ENCODE data around the gene GHRL.

GHRL gene

DNA sequence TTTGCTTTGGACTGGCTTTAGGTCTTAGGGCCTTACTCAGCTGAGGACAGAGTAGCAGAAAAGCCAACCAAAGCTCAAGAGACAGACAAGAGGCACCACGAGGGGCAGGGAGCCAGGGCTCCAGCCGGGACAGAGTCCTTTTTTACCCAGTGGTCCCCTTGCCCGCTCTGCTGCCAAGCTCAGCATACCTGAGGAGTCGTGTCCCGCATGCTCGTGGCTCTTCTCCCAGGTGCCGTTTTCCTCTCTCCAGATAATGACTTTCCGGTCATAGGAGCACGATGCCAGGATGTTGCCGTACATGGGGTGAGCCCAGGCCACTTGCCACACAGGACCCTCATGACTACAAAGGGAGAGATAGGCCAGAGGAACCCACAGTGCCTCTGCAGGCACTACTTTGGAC lies 19.6 kb upstream of the GHRL start:
- Histone ChIP-seq H3K4me3 (ENCODE audit: low read length) (no peak overlapping the region), H3K27ac (ENCODE audit: low read depth, low read length) (no peak overlapping the region), H3K9ac (ENCODE audit: low read depth, low read length) (no peak overlapping the region), H3K27me3 (ENCODE audit: insufficient read depth, low read length) (no peaks in the 10 kb centered on the region), H3K9me3 (ENCODE audit: insufficient read depth, low read depth, low read length) (no peaks in the 10 kb centered on the region), H3K4me1 (ENCODE audit: insufficient read depth, low read length) (no peaks in the 10 kb centered on the region), H3K36me3 (ENCODE audit: insufficient read depth, low read length) (peaks cover 98% of the 10 kb centered on the region)
- WGBS = 95% methylated on average over 10 of the region's 10 CpGs

DNA sequence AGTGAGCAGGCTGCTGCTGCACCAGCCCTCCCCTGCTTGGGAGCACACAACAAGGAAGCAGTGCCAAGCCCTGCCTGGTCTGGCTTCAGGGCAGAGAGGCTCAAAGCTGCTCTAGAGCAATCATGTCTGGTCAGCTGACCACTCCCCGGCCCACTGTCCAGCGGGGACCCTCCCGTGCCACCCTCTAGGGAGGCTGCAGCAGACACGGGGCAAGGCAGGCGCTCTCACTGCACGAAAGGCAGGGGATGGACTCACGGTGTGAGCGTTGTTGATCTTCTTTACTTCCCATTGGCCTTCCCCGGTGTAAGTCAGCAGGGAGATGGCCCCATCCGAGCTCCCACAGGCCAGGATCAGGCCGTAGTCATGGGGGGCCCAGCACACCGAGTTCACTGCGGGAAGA lies 19.0 kb upstream of the GHRL start:
- Histone ChIP-seq H3K4me3 (ENCODE audit: low read length) (no peak overlapping the region), H3K4me1 (ENCODE audit: insufficient read depth, low read length) (no peaks in the 10 kb centered on the region), H3K9me3 (ENCODE audit: insufficient read depth, low read depth, low read length) (no peaks in the 10 kb centered on the region), H3K27me3 (ENCODE audit: insufficient read depth, low read length) (no peaks in the 10 kb centered on the region), H3K27ac (ENCODE audit: low read depth, low read length) (no peak overlapping the region), H3K9ac (ENCODE audit: low read depth, low read length) (no peak overlapping the region), H3K36me3 (ENCODE audit: insufficient read depth, low read length) (peaks cover 98% of the 10 kb centered on the region)
- 94% methylated on average over 13 of the region's 13 CpGs for WGBS

DNA sequence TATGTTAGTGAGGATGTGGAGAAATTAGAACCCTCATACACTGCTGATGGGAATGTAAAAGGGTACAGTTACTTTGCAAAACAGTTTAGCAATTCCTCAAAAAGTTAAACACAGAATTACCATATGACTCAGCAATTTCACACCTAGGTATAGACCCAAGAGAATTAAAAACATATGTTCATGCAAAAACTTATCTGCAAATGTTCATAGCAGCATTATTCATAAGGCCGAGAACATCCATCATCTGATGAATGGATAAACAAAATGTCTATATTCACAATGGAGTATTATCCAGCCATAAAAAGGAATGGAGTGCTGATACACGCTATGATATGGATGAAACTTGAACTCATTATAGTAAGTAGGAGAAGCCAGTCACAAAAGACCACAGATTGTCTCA lies 17.8 kb upstream of the GHRL start:
- Histone ChIP-seq H3K9me3 (ENCODE audit: insufficient read depth, low read depth, low read length) (no peaks in the 10 kb centered on the region), H3K9ac (ENCODE audit: low read depth, low read length) (no peak overlapping the region), H3K36me3 (ENCODE audit: insufficient read depth, low read length) (peaks cover 98% of the 10 kb centered on the region), H3K27ac (ENCODE audit: low read depth, low read length) (no peak overlapping the region), H3K27me3 (ENCODE audit: insufficient read depth, low read length) (no peaks in the 10 kb centered on the region), H3K4me3 (ENCODE audit: low read length) (no peak overlapping the region), H3K4me1 (ENCODE audit: insufficient read depth, low read length) (no peaks in the 10 kb centered on the region)
- WGBS = 100% methylated on average over 1 of the region's 2 CpGs

DNA sequence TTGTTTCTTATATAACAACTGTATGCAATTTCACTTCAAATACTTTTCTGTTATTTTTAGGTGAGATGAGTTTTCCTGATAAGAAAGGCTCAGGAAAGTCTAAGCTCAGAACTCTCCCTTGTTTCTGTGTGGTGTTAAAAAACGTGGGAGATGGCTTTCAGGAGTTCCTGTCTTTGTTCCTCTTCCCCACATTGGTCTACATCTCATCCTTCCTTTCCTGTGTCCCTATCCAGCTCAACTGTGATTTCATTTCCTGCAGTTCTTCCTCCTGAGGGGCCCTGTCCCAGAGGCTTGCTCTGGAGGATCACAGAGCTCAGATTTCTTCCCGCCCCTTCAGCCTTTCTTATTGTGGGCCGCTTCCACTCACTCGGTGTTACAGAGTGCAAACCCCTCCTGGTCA lies 17.0 kb upstream of the GHRL start:
- Histone ChIP-seq H3K4me1 (ENCODE audit: insufficient read depth, low read length) (no peaks in the 10 kb centered on the region), H3K36me3 (ENCODE audit: insufficient read depth, low read length) (peaks cover 100% of the 10 kb centered on the region), H3K9me3 (ENCODE audit: insufficient read depth, low read depth, low read length) (no peaks in the 10 kb centered on the region), H3K9ac (ENCODE audit: low read depth, low read length) (no peak overlapping the region), H3K27ac (ENCODE audit: low read depth, low read length) (no peak overlapping the region), H3K4me3 (ENCODE audit: low read length) (no peak overlapping the region), H3K27me3 (ENCODE audit: insufficient read depth, low read length) (no peaks in the 10 kb centered on the region)
- 87% methylated on average over 4 of the region's 4 CpGs for WGBS

DNA sequence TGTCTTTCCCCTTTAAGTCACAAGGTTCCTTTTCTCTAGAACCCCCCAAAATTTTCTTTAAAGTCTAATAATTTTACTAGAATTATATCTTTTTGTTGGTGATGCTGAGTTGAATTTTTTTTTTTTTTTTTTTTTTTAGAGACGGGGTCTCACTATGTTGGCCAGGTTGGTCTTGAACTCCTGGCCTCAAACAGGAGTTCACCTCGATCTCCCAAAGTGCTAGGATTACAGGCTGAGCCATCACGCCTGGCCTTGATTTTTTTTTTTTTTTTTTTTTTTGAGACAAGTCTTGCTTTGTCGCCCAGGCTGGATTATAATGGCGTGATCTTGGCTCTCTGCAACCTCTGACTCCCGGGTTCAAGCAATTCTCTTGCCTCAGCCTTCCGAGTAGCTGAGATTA lies 15.9 kb upstream of the GHRL start:
- WGBS = 93% methylated on average over 7 of the region's 7 CpGs
- H3K4me3 ChIP-seq (ENCODE audit: low read length) = no peak overlapping the region

DNA sequence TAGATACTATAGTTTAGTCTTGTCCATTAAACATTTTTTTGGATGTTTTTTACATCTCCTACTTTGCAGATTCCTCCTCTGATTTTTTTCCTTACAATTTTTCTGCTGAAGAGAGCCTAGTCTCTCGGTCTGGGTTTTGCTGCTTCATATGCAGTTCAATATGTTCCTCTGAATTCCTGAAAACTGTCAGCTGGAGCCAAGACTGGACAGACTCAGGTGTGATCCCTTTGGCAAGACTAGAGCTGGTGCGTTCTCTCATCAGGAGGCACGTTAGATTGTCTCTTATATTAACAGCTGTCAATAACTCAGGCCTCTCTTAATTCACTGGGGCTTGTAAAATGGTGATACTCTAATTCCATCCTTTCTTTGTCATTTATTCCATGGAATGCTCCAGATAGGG lies 13.4 kb upstream of the GHRL start:
- no peaks in the 10 kb centered on the region for H3K9me3 ChIP-seq (ENCODE audit: insufficient read depth, low read depth, low read length)
- 92% methylated on average over 3 of the region's 3 CpGs for WGBS
- no peak overlapping the region for H3K9ac ChIP-seq (ENCODE audit: low read depth, low read length)
- H3K27ac ChIP-seq (ENCODE audit: low read depth, low read length) = no peak overlapping the region
- H3K4me3 ChIP-seq (ENCODE audit: low read length) = no peak overlapping the region
- no peaks in the 10 kb centered on the region for H3K4me1 ChIP-seq (ENCODE audit: insufficient read depth, low read length)
- peaks cover 100% of the 10 kb centered on the region for H3K36me3 ChIP-seq (ENCODE audit: insufficient read depth, low read length)
- H3K27me3 ChIP-seq (ENCODE audit: insufficient read depth, low read length) = no peaks in the 10 kb centered on the region

More for the DNA sequence above, 15.9 kb upstream of the GHRL start:
- Histone ChIP-seq H3K4me1 (ENCODE audit: insufficient read depth, low read length) (no peaks in the 10 kb centered on the region), H3K9me3 (ENCODE audit: insufficient read depth, low read depth, low read length) (no peaks in the 10 kb centered on the region), H3K36me3 (ENCODE audit: insufficient read depth, low read length) (peaks cover 100% of the 10 kb centered on the region), H3K9ac (ENCODE audit: low read depth, low read length) (no peak overlapping the region), H3K27me3 (ENCODE audit: insufficient read depth, low read length) (no peaks in the 10 kb centered on the region), H3K27ac (ENCODE audit: low read depth, low read length) (no peak overlapping the region)

DNA sequence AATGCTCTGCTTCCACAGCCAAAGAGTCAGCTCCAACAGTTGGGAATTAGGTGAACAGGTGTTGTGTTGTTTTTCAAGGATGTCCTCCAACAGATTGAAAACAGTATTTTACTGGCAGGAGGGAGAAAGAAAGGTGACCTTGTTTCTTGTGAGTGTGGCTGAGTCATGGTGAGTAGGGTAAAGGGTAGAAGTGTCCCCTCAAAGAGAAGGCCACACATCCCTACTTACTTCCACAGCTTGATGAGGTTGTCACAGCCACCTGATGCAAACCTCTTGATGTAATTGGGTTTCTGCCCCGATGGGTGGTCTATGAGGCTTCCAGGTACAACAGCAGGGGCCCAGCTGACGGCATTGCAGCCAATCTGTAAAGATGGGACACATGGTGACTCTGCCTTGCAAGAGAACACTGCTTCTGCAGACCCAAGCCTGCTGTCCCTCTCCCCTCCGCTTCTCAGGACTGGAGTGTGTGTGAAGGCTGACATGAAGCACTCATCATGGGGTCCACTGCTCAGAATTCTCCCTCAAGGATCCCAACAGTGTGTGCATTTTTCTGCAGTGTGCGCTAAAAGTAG lies 12.7 kb upstream of the GHRL start:
- 99% methylated on average over 4 of the region's 4 CpGs for WGBS
- Histone ChIP-seq H3K4me1 (ENCODE audit: insufficient read depth, low read length) (no peaks in the 10 kb centered on the region), H3K27ac (ENCODE audit: low read depth, low read length) (no peak overlapping the region), H3K4me3 (ENCODE audit: low read length) (no peak overlapping the region), H3K27me3 (ENCODE audit: insufficient read depth, low read length) (no peaks in the 10 kb centered on the region), H3K9me3 (ENCODE audit: insufficient read depth, low read depth, low read length) (no peaks in the 10 kb centered on the region), H3K36me3 (ENCODE audit: insufficient read depth, low read length) (peaks cover 100% of the 10 kb centered on the region), H3K9ac (ENCODE audit: low read depth, low read length) (no peak overlapping the region)

DNA sequence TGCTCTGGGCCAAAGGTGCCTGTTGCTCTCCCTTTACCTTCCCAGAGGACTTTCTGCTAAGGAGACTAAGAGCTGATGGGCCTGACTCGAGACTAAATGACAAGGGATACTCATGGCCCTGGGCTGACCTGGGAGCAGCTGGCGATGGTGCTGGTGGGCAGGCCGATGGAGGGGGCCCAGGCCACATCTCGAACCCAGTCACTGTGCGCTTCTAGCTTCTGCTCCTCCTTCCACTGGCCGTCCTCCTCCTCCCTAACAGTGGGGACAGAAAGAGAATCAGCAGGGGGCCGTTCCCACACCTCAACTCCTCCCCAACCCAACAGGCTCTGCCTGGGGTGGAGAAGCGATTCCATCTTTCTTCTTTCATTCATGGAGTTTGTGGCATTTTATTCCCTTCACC lies 12.2 kb upstream of the GHRL start:
- H3K36me3 ChIP-seq (ENCODE audit: insufficient read depth, low read length) = peaks cover 100% of the 10 kb centered on the region
- no peak overlapping the region for H3K27ac ChIP-seq (ENCODE audit: low read depth, low read length)
- H3K9ac ChIP-seq (ENCODE audit: low read depth, low read length) = no peak overlapping the region
- WGBS = 91% methylated on average over 8 of the region's 8 CpGs
- H3K27me3 ChIP-seq (ENCODE audit: insufficient read depth, low read length) = no peaks in the 10 kb centered on the region
- H3K9me3 ChIP-seq (ENCODE audit: insufficient read depth, low read depth, low read length) = no peaks in the 10 kb centered on the region
- H3K4me3 ChIP-seq (ENCODE audit: low read length) = no peak overlapping the region
- H3K4me1 ChIP-seq (ENCODE audit: insufficient read depth, low read length) = no peaks in the 10 kb centered on the region

DNA sequence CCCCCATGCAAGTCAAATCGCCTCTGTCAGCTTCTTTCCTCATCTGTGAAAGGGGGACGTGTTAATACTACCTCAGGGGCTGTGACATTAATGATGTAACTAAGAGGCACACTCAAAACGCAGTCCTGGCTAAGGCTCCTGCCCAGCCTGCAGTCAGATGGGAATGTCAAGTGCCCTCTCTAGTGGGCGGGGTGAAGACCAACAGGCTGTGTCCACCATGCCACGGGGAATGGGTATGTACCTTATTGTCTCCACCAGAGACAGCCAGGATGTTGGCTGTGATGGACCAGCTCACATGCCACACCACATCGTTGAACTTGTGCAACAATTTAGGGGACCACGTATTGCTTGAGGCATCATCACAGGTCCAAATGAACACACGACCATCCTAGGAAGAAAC lies 11.0 kb upstream of the GHRL start:
- H3K9ac ChIP-seq (ENCODE audit: low read depth, low read length) = no peak overlapping the region
- no peak overlapping the region for H3K27ac ChIP-seq (ENCODE audit: low read depth, low read length)
- H3K4me3 ChIP-seq (ENCODE audit: low read length) = no peak overlapping the region
- H3K27me3 ChIP-seq (ENCODE audit: insufficient read depth, low read length) = no peaks in the 10 kb centered on the region
- H3K4me1 ChIP-seq (ENCODE audit: insufficient read depth, low read length) = no peaks in the 10 kb centered on the region
- H3K36me3 ChIP-seq (ENCODE audit: insufficient read depth, low read length) = peaks cover 98% of the 10 kb centered on the region
- 86% methylated on average over 8 of the region's 8 CpGs for WGBS
- no peaks in the 10 kb centered on the region for H3K9me3 ChIP-seq (ENCODE audit: insufficient read depth, low read depth, low read length)

DNA sequence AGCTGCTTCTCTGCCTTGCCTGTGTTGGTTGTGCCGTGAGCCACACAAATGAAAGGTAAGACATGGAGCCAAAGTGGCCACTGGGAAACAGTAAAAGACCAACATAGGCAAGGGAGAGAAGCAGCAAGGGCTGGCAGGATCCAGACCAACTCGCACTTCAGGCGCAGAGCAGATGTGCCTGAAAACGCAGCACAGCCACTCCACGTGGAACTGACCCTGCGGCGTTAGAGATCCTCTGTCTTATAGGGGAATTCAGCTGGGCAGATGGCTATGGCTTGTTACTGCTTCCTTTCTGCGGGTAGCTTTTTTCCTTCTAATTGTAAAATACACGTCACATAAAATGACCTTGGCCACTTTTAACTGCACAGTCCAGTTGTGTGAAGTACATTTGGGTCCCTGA lies 10.4 kb upstream of the GHRL start:
- Histone ChIP-seq H3K27ac (ENCODE audit: low read depth, low read length) (no peak overlapping the region), H3K36me3 (ENCODE audit: insufficient read depth, low read length) (peaks cover 91% of the 10 kb centered on the region), H3K9me3 (ENCODE audit: insufficient read depth, low read depth, low read length) (no peaks in the 10 kb centered on the region), H3K27me3 (ENCODE audit: insufficient read depth, low read length) (no peaks in the 10 kb centered on the region), H3K4me3 (ENCODE audit: low read length) (no peak overlapping the region), H3K4me1 (ENCODE audit: insufficient read depth, low read length) (no peaks in the 10 kb centered on the region), H3K9ac (ENCODE audit: low read depth, low read length) (no peak overlapping the region)
- WGBS = 95% methylated on average over 9 of the region's 9 CpGs

DNA sequence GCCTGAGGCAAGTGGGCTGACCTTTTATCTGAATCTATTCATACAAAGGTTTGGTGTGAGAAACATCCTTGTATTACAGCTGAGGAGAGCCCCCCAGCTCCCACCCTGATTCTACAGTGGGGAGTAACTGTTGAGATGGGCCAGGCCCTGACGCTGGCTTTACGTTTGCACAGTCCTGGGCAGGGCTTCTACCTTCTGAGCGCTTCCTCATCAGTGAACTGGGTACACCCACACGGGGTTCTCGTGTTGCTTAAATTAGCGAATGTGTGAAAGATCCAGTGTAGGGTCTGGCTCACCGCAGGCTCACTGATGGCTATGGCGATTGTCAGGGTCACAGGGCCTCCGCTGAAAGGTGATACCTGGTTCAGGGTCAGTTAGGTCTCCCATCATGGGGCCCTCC lies 7.3 kb upstream of the GHRL start:
- Histone ChIP-seq H3K27me3 (ENCODE audit: insufficient read depth, low read length) (no peaks in the 10 kb centered on the region), H3K27ac (ENCODE audit: low read depth, low read length) (no peak overlapping the region), H3K9ac (ENCODE audit: low read depth, low read length) (no peak overlapping the region), H3K36me3 (ENCODE audit: insufficient read depth, low read length) (peaks cover 65% of the 10 kb centered on the region), H3K4me1 (ENCODE audit: insufficient read depth, low read length) (no peaks in the 10 kb centered on the region), H3K4me3 (ENCODE audit: low read length) (no peak overlapping the region), H3K9me3 (ENCODE audit: insufficient read depth, low read depth, low read length) (no peaks in the 10 kb centered on the region)
- 92% methylated on average over 9 of the region's 9 CpGs for WGBS

DNA sequence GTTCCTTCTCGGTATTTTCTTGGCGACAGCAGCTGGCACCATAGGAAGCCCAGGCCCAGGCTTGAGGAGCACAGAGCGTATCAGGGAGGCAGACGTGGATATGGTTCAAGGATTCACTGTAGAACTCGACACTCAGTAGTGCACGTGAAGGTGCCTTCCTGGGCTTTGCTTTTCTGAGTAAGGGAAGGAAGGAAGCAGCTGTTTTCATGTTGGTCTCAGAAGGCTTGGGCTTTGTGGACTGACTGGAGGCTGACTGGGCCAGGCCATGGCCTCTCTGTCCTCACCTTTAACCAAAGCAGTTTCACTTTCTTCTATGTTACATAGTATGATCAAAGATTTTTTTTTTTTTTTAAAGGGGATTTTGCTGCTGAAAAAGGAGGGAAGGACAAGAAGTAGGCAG lies 6.9 kb upstream of the GHRL start:
- Histone ChIP-seq H3K9me3 (ENCODE audit: insufficient read depth, low read depth, low read length) (no peaks in the 10 kb centered on the region), H3K36me3 (ENCODE audit: insufficient read depth, low read length) (peaks cover 65% of the 10 kb centered on the region), H3K27me3 (ENCODE audit: insufficient read depth, low read length) (no peaks in the 10 kb centered on the region), H3K4me1 (ENCODE audit: insufficient read depth, low read length) (no peaks in the 10 kb centered on the region), H3K4me3 (ENCODE audit: low read length) (no peak overlapping the region), H3K27ac (ENCODE audit: low read depth, low read length) (no peak overlapping the region), H3K9ac (ENCODE audit: low read depth, low read length) (no peak overlapping the region)
- 94% methylated on average over 6 of the region's 6 CpGs for WGBS
